Gastrocnemius medialis (tissue), 4 donors: Measurements from ENCODE around the gene ATPAF1. TPM values are rescaled to one million over a fixed set of nuclear protein-coding genes. Genes with fewer than 3 reads are reported as not detected.

ENCODE experiments used
- ATAC-seq, 2 donors: fragments of 150-250 bp; one replicate each; pipeline ENCODE4 v1.9.1; 2016
- DNase-seq, 2 donors: peaks; one replicate each; pipeline ENCODE4 v3.0.0-alpha.2; 2019
- H3K27ac ChIP-seq, 4 donors: fragments of 200-600 bp; sonication (generic); 1 replicate in 1 of 4; 2 replicates in 3 of 4; pipeline ENCODE4 v1.5.1; 2016 to 2018; ENCODE audit warnings: mild to moderate bottlenecking in 2 of 4, moderate library complexity in 1 of 4
- H3K27me3 ChIP-seq, 3 donors: fragments of 200-600 bp; sonication (generic) in 2 of 3; 1 replicate in 1 of 3; 2 replicates in 2 of 3; pipeline versions ENCODE4 v1.5.1 to v1.6.0; 2016 to 2019; ENCODE audit warnings: mild to moderate bottlenecking in 1 of 3, moderate library complexity in 1 of 3
- H3K36me3 ChIP-seq, 2 donors: fragments of 200-600 bp; sonication (generic) in 1 of 2; one replicate each; pipeline ENCODE4 v1.5.1; 2017 to 2018
- H3K4me1 ChIP-seq, 2 donors: fragments of 200-600 bp; sonication (generic) in 1 of 2; one replicate each; pipeline ENCODE4 v1.5.1; 2016 to 2017; ENCODE audit warnings: mild to moderate bottlenecking in 2 of 2
- H3K4me3 ChIP-seq, 4 donors: fragments of 200-600 bp; sonication (generic) in 3 of 4; 1 replicate in 1 of 4; 2 replicates in 3 of 4; pipeline ENCODE4 v1.5.1; 2016 to 2019; ENCODE audit warnings: mild to moderate bottlenecking in 2 of 4
- H3K9me3 ChIP-seq, 3 donors: fragments of 200-600 bp; sonication (generic) in 2 of 3; 1 replicate in 1 of 3; 2 replicates in 2 of 3; pipeline ENCODE4 v1.5.1; 2016 to 2019
- POLR2A ChIP-seq, 2 donors: fragments of 450-650 bp; IDR thresholded peaks; one replicate each; pipeline ENCODE4 v1.6.1; 2017; ENCODE audit warnings: antibody characterized with exemption in 2 of 2, mild to moderate bottlenecking in 2 of 2, moderate library complexity in 2 of 2
- in situ Hi-C, 4 donors: fragments of 200-750 bp; cut with MboI; loops; one replicate each; pipeline versions ENCODE4 v1.15.0 to v1.8.0; 2017; ENCODE audit warnings: low sequenced_read_pairs in 4 of 4
- intact Hi-C: fragments of 100-400 bp; cut with DNase I; formaldehyde crosslinking; loops from one replicate; pipeline ENCODE4 v1.15.1; 2023; ENCODE audit warnings: low total_unique reads
- total RNA-seq, 4 donors: library from RNA; depleted of rRNA; stranded (reverse); fragments of >200 nt; gene quantifications; one replicate each; pipeline versions ENCODE4 v1.1.0 to v1.2.3, GENCODE V29; 2016
- TF ChIP-seq, protein P1 (sequence below), 5 experiments: fragments of 450-650 bp in 3 of 5; fragments of 200-600 bp in 2 of 5; sonication (generic) in 2 of 5; IDR thresholded peaks in 4 of 5; conservative IDR thresholded peaks in 1 of 5; 1 replicate in 4 of 5; 2 replicates in 1 of 5; pipeline ENCODE4 v1.5.1; 2016 to 2019; ENCODE audit warnings: antibody characterized with exemption in 5 of 5, mild to moderate bottlenecking in 3 of 5, moderate library complexity in 3 of 5

The ATPAF1 gene
- 100 to 1,000 TPM in 3 of 4 donors, 10 to 100 TPM in 1; 76.6 to 173 (median 135) TPM for total RNA-seq

DNA sequence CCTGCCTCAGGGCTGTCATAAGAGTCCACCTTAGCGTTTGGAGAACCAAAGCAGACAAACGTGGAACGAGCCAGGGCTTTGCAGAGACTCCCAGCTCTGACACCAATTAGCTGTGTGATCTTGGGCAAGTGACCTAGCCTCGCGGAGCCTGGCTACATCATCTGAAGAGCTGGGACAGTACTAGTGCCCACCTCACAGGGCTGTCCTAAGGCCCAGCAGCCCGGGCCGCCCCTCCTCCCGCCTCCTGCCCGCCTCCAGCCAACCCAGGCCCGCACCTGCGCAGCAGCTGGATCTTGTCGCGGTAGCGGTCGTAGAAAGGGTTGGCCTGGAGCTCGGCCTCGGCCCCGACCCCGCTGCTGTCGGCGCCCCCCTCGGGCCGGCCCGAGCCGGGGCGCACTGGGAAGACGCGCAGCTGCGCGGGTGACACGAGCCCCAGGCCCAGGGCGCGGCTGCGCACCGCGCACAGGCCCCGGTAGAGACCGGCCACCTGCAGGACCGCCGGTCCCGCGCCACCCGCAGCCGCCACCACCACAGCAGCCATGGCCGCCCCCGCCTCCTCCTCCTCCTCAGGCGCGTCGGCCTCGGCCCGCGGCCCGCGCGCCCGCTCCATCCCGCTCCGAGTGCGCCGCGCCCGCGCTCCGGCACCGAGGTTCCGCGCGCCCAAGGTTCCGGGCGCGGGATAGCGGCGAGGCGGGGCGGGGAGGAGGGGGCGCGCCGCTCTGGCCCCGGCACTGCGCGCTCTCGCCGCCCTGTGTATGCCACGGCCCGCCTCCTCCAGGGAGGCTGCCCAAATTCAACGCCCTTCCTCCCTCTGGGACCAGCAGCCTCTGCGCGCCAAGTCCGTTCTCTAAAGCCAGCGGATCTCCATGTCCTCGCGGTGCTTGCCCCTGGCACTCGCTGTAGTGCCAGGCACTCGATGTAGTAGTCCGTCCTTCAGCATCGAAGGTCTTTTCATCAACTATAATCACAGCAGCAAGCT is at the start of gene ATPAF1:
Gene ATPAF1 (minus strand): TSS at position 583 of the 979 bp plus-strand sequence. CDS start 42 bp downstream, at position 541.
- intact Hi-C loops (loop anchor here (1.0 to 2.0 kb wide), 2 partner anchors 51 kb away; partner anchors contain the start of genes EFCAB14 and MOB3C), in situ Hi-C loops (no loop called here)
- peak; percentile 84 to 87 for ATAC-seq
- Histone ChIP-seq H3K27me3 (no peaks in the 10 kb centered on the region), H3K9me3 (no peaks in the 10 kb centered on the region), H3K36me3 (peaks cover 0 to 23% of the 10 kb centered on the region in 2 donors), H3K4me3 (peak within 1 kb of the TSS; percentile 79 to 91 (median 90)), H3K27ac (peak within 1 kb of the TSS; percentile 72 to 91 (median 83)), H3K4me1 (peaks cover 21 to 22% of the 10 kb centered on the region in 2 donors)
- DNase-seq: peak; percentile 28 to 83
- TF ChIP-seq POLR2A (IDR thresholded peaks at IDR 0.05): peak; percentile 24 to 52
- TF ChIP-seq, protein P1, sequence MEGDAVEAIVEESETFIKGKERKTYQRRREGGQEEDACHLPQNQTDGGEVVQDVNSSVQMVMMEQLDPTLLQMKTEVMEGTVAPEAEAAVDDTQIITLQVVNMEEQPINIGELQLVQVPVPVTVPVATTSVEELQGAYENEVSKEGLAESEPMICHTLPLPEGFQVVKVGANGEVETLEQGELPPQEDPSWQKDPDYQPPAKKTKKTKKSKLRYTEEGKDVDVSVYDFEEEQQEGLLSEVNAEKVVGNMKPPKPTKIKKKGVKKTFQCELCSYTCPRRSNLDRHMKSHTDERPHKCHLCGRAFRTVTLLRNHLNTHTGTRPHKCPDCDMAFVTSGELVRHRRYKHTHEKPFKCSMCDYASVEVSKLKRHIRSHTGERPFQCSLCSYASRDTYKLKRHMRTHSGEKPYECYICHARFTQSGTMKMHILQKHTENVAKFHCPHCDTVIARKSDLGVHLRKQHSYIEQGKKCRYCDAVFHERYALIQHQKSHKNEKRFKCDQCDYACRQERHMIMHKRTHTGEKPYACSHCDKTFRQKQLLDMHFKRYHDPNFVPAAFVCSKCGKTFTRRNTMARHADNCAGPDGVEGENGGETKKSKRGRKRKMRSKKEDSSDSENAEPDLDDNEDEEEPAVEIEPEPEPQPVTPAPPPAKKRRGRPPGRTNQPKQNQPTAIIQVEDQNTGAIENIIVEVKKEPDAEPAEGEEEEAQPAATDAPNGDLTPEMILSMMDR (IDR thresholded peaks at IDR 0.05 in 4 of 5, conservative IDR thresholded peaks at IDR 0.05 in 1 of 5): peak in 1 of 5 experiments; percentile 12

- ATAC-seq (no peak), DNase-seq (no peak)
- intact Hi-C loops: loop anchor here (2.0 kb wide), 4 partner anchors 103 to 471 kb away; partner anchors contain the start of genes FAAH and RAD54L
- peaks cover 0 to 27% of the 10 kb centered on the region in 2 donors for H3K36me3 ChIP-seq
- TF ChIP-seq POLR2A (IDR thresholded peaks at IDR 0.05): no peak
- TF ChIP-seq, protein P1 (IDR thresholded peaks at IDR 0.05 in 4 of 5, conservative IDR thresholded peaks at IDR 0.05 in 1 of 5): no peak
- H3K27me3 ChIP-seq: no peaks in the 10 kb centered on the region
- peak overlapping the region; percentile 89 to 97 (median 96) for H3K4me3 ChIP-seq
- peaks cover 28 to 29% of the 10 kb centered on the region in 2 donors for H3K4me1 ChIP-seq
- peak overlapping the region in 3 of 4 donors; percentile 21 to 90 (median 80) for H3K27ac ChIP-seq
- in situ Hi-C loops: loop anchor here in 1 of 4 donors (10.0 kb wide), 1 partner anchor 103 kb away; the partner anchor contains the start of gene MOB3C
- no peaks in the 10 kb centered on the region for H3K9me3 ChIP-seq
Observed at GRCh38 chr1:46717654-46718053, 49.5 kb upstream of the ATPAF1 start.

DNA sequence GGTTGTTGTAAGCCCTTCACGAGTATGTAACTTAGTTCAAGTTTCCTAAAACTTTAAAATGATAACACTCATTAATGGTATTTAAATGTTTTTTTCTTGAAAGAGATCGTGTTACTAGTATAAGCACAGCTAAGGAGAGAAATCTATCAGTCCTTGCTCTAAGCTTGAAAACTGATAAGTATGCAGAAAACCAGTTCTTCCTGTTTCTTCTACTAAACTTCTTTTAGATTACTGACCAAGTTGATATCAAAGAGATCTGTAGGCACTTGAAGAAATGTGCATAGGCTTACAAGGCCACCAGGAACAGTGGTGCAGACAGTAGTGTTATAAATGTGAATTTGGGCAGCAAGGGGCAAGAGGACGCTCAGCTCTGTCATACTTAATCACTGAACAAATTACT is 46.8 kb upstream of the ATPAF1 start:
- Histone ChIP-seq H3K36me3 (peaks cover 0 to 34% of the 10 kb centered on the region in 2 donors), H3K27ac (no peak overlapping the region), H3K27me3 (no peaks in the 10 kb centered on the region), H3K9me3 (no peaks in the 10 kb centered on the region), H3K4me3 (no peak overlapping the region), H3K4me1 (peaks cover 26 to 27% of the 10 kb centered on the region in 2 donors)
- in situ Hi-C loops (loop anchor here in 1 of 4 donors (10.0 kb wide), 1 partner anchor 100 kb away; the partner anchor contains the start of gene MOB3C), intact Hi-C loops (no loop called here)
- ATAC-seq (no peak), DNase-seq (no peak)
- TF ChIP-seq, protein P1 (IDR thresholded peaks at IDR 0.05 in 4 of 5, conservative IDR thresholded peaks at IDR 0.05 in 1 of 5): no peak
- TF ChIP-seq POLR2A (IDR thresholded peaks at IDR 0.05): no peak

- in situ Hi-C loops (no loop called here), intact Hi-C loops (no loop called here)
- no peak for DNase-seq
- H3K27ac ChIP-seq: no peak overlapping the region
- no peaks in the 10 kb centered on the region for H3K4me1 ChIP-seq
- H3K36me3 ChIP-seq: peaks cover 0 to 67% of the 10 kb centered on the region in 2 donors
- ATAC-seq: no peak
- H3K4me3 ChIP-seq: no peak overlapping the region
- H3K27me3 ChIP-seq: no peaks in the 10 kb centered on the region
- no peaks in the 10 kb centered on the region for H3K9me3 ChIP-seq
- TF ChIP-seq, protein P1 (IDR thresholded peaks at IDR 0.05 in 4 of 5, conservative IDR thresholded peaks at IDR 0.05 in 1 of 5): no peak
- TF ChIP-seq POLR2A (IDR thresholded peaks at IDR 0.05): no peak
Observed at GRCh38 chr1:46708121-46708520, 40.0 kb upstream of the ATPAF1 start.
